ENCODE data around the gene CLEC4E.

DNA sequence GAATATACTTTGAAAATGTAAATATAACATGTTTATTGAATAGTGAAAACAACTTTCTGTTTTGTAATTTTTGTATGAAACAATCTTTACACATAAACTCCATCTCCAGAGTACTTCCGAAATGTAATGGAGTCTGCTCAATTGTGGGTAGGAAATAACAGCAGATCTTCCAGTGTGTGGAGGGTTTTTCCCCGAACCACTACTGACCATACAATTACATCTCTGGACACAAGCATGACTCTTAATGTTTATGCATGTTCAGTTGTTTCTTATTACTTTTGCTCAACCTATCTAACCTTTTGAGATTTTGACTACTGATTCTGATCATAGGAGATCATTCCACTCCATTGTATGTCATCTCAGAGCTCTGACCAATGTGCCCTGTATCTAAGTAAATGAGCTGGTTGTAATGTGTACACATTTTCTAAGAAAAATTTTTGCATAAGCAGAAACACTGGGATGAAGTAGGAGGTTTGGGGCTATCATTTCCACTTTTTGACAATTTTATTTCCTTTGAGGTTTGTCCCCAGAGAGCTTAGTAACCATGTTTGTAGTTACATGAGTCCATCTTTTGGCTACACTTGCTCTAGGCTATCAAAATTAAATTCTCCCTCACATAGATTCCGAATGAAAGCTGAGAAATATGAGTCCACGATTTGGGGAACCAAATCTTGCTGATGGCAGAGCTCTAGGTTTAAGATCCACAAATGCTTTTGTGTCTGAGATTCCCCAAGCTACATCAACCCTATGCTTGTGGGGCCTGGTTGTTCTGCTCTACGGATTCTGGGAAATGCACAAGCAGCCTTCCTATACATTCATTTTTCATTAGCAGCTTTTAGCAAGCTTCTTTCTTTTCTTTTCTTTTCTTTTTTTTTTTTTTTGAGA, 48.8 kb downstream of the CLEC4E start:
- no peak for TF ChIP-seq CEBPB (IDR thresholded peaks at IDR 0.05)
- TF ChIP-seq NFIC (IDR thresholded peaks at IDR 0.05): no peak
- no peak for TF ChIP-seq TEAD4 (IDR thresholded peaks at IDR 0.05)
- no peak for TF ChIP-seq YY1 (IDR thresholded peaks at IDR 0.05; ENCODE audit: low read depth)
